ENCODE results near the gene SIPA1. TPM values are rescaled to one million over a fixed set of nuclear protein-coding genes. Genes with fewer than 3 reads are reported as not detected.

SIPA1 gene
- total RNA-seq, 4 donors from 2014 or later: 40.7 to 56.3 (median 45.8) TPM

- 65% methylated on average over 8 of the region's 8 CpGs for WGBS
- peaks cover 7 to 12% (median 11%) of the 10 kb centered on the region in 4 donors for H3K4me1 ChIP-seq
- no peaks in the 10 kb centered on the region for H3K36me3 ChIP-seq
- H3K9me3 ChIP-seq: no peaks in the 10 kb centered on the region
- TF ChIP-seq POLR2A (IDR thresholded peaks at IDR 0.05; ENCODE audit: low read depth): no peak
- H3K4me3 ChIP-seq: no peak overlapping the region
- intact Hi-C loops (cut with DNase I): no loop called here
- no peaks in the 10 kb centered on the region for H3K27me3 ChIP-seq
- no peak for DNase-seq (ENCODE audit: extremely low spot score)
- no peak overlapping the region for H3K27ac ChIP-seq (replicated peaks in 1 of 4)
These were observed 60.3 kb downstream of the SIPA1 start for GRCh38 chr11:65698205-65698604.

GRCh38 chr11:65699306-65699705 lies 61.4 kb downstream of the SIPA1 start:
- no peaks in the 10 kb centered on the region for H3K36me3 ChIP-seq
- H3K9me3 ChIP-seq: no peaks in the 10 kb centered on the region
- peaks cover 0 to 3% (median 0%) of the 10 kb centered on the region in 4 donors for H3K27me3 ChIP-seq
- H3K4me3 ChIP-seq: no peak overlapping the region
- TF ChIP-seq EP300 (IDR thresholded peaks at IDR 0.05) (no peak), CTCF (IDR thresholded peaks at IDR 0.05) (no peak), POLR2A (IDR thresholded peaks at IDR 0.05; ENCODE audit: low read depth) (no peak), POLR2AphosphoS5 (IDR thresholded peaks at IDR 0.05) (no peak)
- peaks cover 7 to 12% (median 11%) of the 10 kb centered on the region in 4 donors for H3K4me1 ChIP-seq
- 83% methylated on average over 7 of the region's 7 CpGs for WGBS
- no peak overlapping the region for H3K27ac ChIP-seq (replicated peaks in 1 of 4)
- intact Hi-C loops (cut with DNase I): no loop called here
- DNase-seq (ENCODE audit: extremely low spot score): no peak

GRCh38 chr11:65700399-65700798 lies 62.5 kb downstream of the SIPA1 start:
- WGBS: 85% methylated on average over 3 of the region's 3 CpGs
- intact Hi-C loops (cut with DNase I): no loop called here
- H3K9me3 ChIP-seq: no peaks in the 10 kb centered on the region
- H3K4me1 ChIP-seq: peaks cover 6 to 11% (median 9%) of the 10 kb centered on the region in 4 donors
- H3K27ac ChIP-seq (replicated peaks in 1 of 4): no peak overlapping the region
- no peaks in the 10 kb centered on the region for H3K36me3 ChIP-seq
- no peak overlapping the region for H3K4me3 ChIP-seq
- peaks cover 0 to 3% (median 0%) of the 10 kb centered on the region in 4 donors for H3K27me3 ChIP-seq
- no peak for DNase-seq (ENCODE audit: extremely low spot score)
- TF ChIP-seq POLR2AphosphoS5 (IDR thresholded peaks at IDR 0.05) (no peak), EP300 (IDR thresholded peaks at IDR 0.05) (no peak), POLR2A (IDR thresholded peaks at IDR 0.05; ENCODE audit: low read depth) (no peak), CTCF (IDR thresholded peaks at IDR 0.05) (no peak)

Small RNA genes lying within 50 kb of the gene (small RNA-seq; reads per million reads assigned to genes)
- gene MIR4489 (0 to 0.17 (median 0.08) reads per million in 3 donors), gene MIR4690 (0.17 to 0.19 (median 0.17) reads per million in 3 donors), gene RN7SL309P (0 reads per million in 3 donors)

Other genes with a start within 250 kb of the SIPA1 start
- 100 to 1,000 TPM in 2 of 4 donors, 10 to 100 TPM in 2; 42.8 to 181 (median 96.0) TPM for gene NEAT1, start 215.3 kb upstream of the SIPA1 start, total RNA-seq
- gene MALAT1, start 139.1 kb upstream of the SIPA1 start, total RNA-seq: over 10,000 TPM in 1 of 4 donors, 1,000 to 10,000 TPM in 3; 2,724 to 15,405 (median 5,373) TPM
- 100 to 1,000 TPM in 2 of 4 donors, 10 to 100 TPM in 2; 74.3 to 115 (median 104) TPM for gene SCYL1, start 113.0 kb upstream of the SIPA1 start, total RNA-seq
- 100 to 1,000 TPM; 107 to 208 (median 137) TPM for gene LTBP3, start 79.7 kb upstream of the SIPA1 start, total RNA-seq
- 10 to 100 TPM; 43.6 to 77.3 (median 63.3) TPM for gene ZNRD2, start 67.6 kb upstream of the SIPA1 start, total RNA-seq
- 10 to 100 TPM; 47.9 to 90.4 (median 75.0) TPM for gene FAM89B, start 65.6 kb upstream of the SIPA1 start, total RNA-seq
- 100 to 1,000 TPM; 186 to 472 (median 293) TPM for gene EHBP1L1, start 62.0 kb upstream of the SIPA1 start, total RNA-seq
- gene KCNK7, start 42.3 kb upstream of the SIPA1 start, total RNA-seq: 1 to 10 TPM in 3 of 4 donors, under 1 TPM in 1; 0.99 to 1.2 (median 1.2) TPM
- 10 to 100 TPM; 29.9 to 41.7 (median 37.6) TPM for gene MAP3K11, start 23.9 kb upstream of the SIPA1 start, total RNA-seq
- 10 to 100 TPM; 21.4 to 43.1 (median 27.1) TPM for gene PCNX3, start 22.3 kb upstream of the SIPA1 start, total RNA-seq
- 10 to 100 TPM; 51.5 to 84.6 (median 82.1) TPM for gene RELA, start 24.8 kb downstream of the SIPA1 start, total RNA-seq
- 10 to 100 TPM; 66.4 to 77.1 (median 68.3) TPM for gene KAT5, start 74.2 kb downstream of the SIPA1 start, total RNA-seq
- gene RNASEH2C, start 82.7 kb downstream of the SIPA1 start, total RNA-seq: 100 to 1,000 TPM in 1 of 4 donors, 10 to 100 TPM in 3; 72.1 to 137 (median 80.9) TPM
- 10 to 100 TPM; 15.0 to 28.0 (median 24.2) TPM for gene AP5B1, start 142.9 kb downstream of the SIPA1 start, total RNA-seq
- gene OVOL1, start 149.0 kb downstream of the SIPA1 start, total RNA-seq: not detected
- under 1 TPM; 0.33 to 0.78 (median 0.41) TPM for gene SNX32, start 195.9 kb downstream of the SIPA1 start, total RNA-seq
- 100 to 1,000 TPM; 610 to 793 (median 738) TPM for gene CFL1, start 220.1 kb downstream of the SIPA1 start, total RNA-seq
- 10 to 100 TPM; 42.2 to 74.2 (median 58.3) TPM for gene MUS81, start 222.3 kb downstream of the SIPA1 start, total RNA-seq
- gene EFEMP2, start 234.7 kb downstream of the SIPA1 start, total RNA-seq: 100 to 1,000 TPM in 1 of 4 donors, 10 to 100 TPM in 3; 71.8 to 111 (median 82.2) TPM
- gene CTSW, start 241.7 kb downstream of the SIPA1 start, total RNA-seq: 1 to 10 TPM in 3 of 4 donors, under 1 TPM in 1; 0.83 to 2.7 (median 1.5) TPM